H9 (cell line): ENCODE measurements around the gene PFDN1. TPM values are rescaled to one million over a fixed set of nuclear protein-coding genes. Genes with fewer than 3 reads are reported as not detected.

Source experiments
- DNase-seq: peaks from one replicate; pipeline ENCODE4 v3.0.0-alpha.2; 2017
- H2AFZ ChIP-seq: one replicate; pipeline ENCODE4 v1.6.1; 2013; ENCODE audit warnings: mild to moderate bottlenecking, low read length, control low read depth, moderate library complexity
- H2AK5ac ChIP-seq: 2 replicates; pipeline ENCODE4 v1.6.1; 2013; ENCODE audit warnings: low read length, control low read depth, mixed read lengths; ENCODE audit not compliant: insufficient read length
- H2BK120ac ChIP-seq: one replicate; pipeline ENCODE4 v1.6.1; 2013; ENCODE audit warnings: low read depth, mild to moderate bottlenecking, low read length, control low read depth, inconsistent platforms; ENCODE audit not compliant: poor library complexity, severe bottlenecking
- H2BK12ac ChIP-seq: 2 replicates; pipeline ENCODE4 v1.6.1; 2013; ENCODE audit warnings: low read length, control low read depth, mixed read lengths, low read depth; ENCODE audit not compliant: insufficient read length
- H2BK15ac ChIP-seq: 2 replicates; pipeline ENCODE4 v1.6.1; 2013; ENCODE audit warnings: low read depth, low read length, control low read depth
- H2BK20ac ChIP-seq: one replicate; pipeline ENCODE4 v1.6.1; 2013; ENCODE audit warnings: low read depth, mild to moderate bottlenecking, low read length, control low read depth, inconsistent platforms; ENCODE audit not compliant: poor library complexity, severe bottlenecking
- H2BK5ac ChIP-seq: 2 replicates; pipeline ENCODE4 v1.6.1; 2013; ENCODE audit warnings: low read length, control low read depth, mixed read lengths; ENCODE audit not compliant: insufficient read length
- H3K14ac ChIP-seq: 2 replicates; pipeline ENCODE4 v1.6.1; 2013; ENCODE audit warnings: low read length, control low read depth; ENCODE audit not compliant: insufficient read depth
- H3K18ac ChIP-seq: 2 replicates; pipeline ENCODE4 v1.6.1; 2013; ENCODE audit warnings: low read depth, mild to moderate bottlenecking, mixed read lengths, low read length, control low read depth; ENCODE audit not compliant: insufficient read length
- H3K23ac ChIP-seq: 2 replicates; pipeline ENCODE4 v1.6.1; 2013; ENCODE audit warnings: low read length, control low read depth, mixed read lengths, low read depth; ENCODE audit not compliant: insufficient read length
- H3K23me2 ChIP-seq: 2 replicates; pipeline ENCODE4 v1.6.1; 2013; ENCODE audit warnings: low read depth, mild to moderate bottlenecking, mixed read lengths, low read length, control low read depth; ENCODE audit not compliant: insufficient read length, poor library complexity, severe bottlenecking
- H3K27ac ChIP-seq: 2 replicates; pipeline ENCODE4 v1.5.1; 2013; ENCODE audit warnings: low read length, control low read depth, mixed read lengths, low read depth; ENCODE audit not compliant: insufficient read length
- H3K27me3 ChIP-seq: 2 replicates; pipeline ENCODE4 v1.6.1; 2013; ENCODE audit warnings: low read length, control low read depth, inconsistent platforms; ENCODE audit not compliant: insufficient read depth
- H3K4ac ChIP-seq: 2 replicates; pipeline ENCODE4 v1.6.1; 2013; ENCODE audit warnings: low read depth, mild to moderate bottlenecking, control low read depth, inconsistent platforms, low read length, moderate library complexity
- H3K4me1 ChIP-seq: 2 replicates; pipeline ENCODE4 v1.6.1; 2013; ENCODE audit warnings: low read length, control low read depth, inconsistent platforms; ENCODE audit not compliant: insufficient read depth
- H3K4me2 ChIP-seq: 2 replicates; pipeline ENCODE4 v1.6.1; 2013; ENCODE audit warnings: low read length, control low read depth, mixed read lengths; ENCODE audit not compliant: insufficient read length, insufficient read depth
- H3K56ac ChIP-seq: 2 replicates; pipeline ENCODE4 v1.6.1; 2013; ENCODE audit warnings: low read depth, mild to moderate bottlenecking, mixed read lengths, low read length, control low read depth; ENCODE audit not compliant: insufficient read length
- H3K79me1 ChIP-seq: 2 replicates; pipeline ENCODE4 v1.6.1; 2013; ENCODE audit warnings: low read depth, mild to moderate bottlenecking, moderate library complexity, low read length, control low read depth, inconsistent platforms; ENCODE audit not compliant: insufficient read depth, poor library complexity, severe bottlenecking
- H3K79me2 ChIP-seq: 2 replicates; pipeline ENCODE4 v1.6.1; 2013; ENCODE audit warnings: low read length, control low read depth, inconsistent platforms; ENCODE audit not compliant: insufficient read depth
- H3K9ac ChIP-seq: 2 replicates; pipeline ENCODE4 v1.6.1; 2013; ENCODE audit warnings: low read length, control low read depth, mixed read lengths; ENCODE audit not compliant: insufficient read length; ENCODE audit errors: extremely low read depth
- H3K9me3 ChIP-seq: one replicate; pipeline ENCODE4 v1.6.1; 2013; ENCODE audit warnings: low read depth, low read length, inconsistent platforms; ENCODE audit not compliant: control insufficient read depth
- H3T11ph ChIP-seq: one replicate; pipeline ENCODE4 v1.6.1; 2013; ENCODE audit warnings: mild to moderate bottlenecking, low read length, control low read depth, inconsistent platforms
- H4K20me1 ChIP-seq: one replicate; pipeline ENCODE4 v1.6.1; 2013; ENCODE audit not compliant: control insufficient read depth, insufficient read length, insufficient read depth
- H4K5ac ChIP-seq: 2 replicates; pipeline ENCODE4 v1.6.1; 2013; ENCODE audit warnings: low read depth, mild to moderate bottlenecking, mixed read lengths, low read length, control low read depth; ENCODE audit not compliant: insufficient read length
- H4K8ac ChIP-seq: replicated peaks from 2 replicates; pipeline ENCODE4 v1.6.1; 2013; ENCODE audit warnings: low read length, control low read depth, mixed read lengths, low read depth; ENCODE audit not compliant: insufficient read length
- H4K91ac ChIP-seq: 2 replicates; pipeline ENCODE4 v1.6.1; 2013; ENCODE audit warnings: low read depth, mild to moderate bottlenecking, moderate library complexity, mixed read lengths, low read length, control low read depth; ENCODE audit not compliant: insufficient read length
- H3K27ac Mint-ChIP-seq, 3 experiments: 2 replicates in 2 of 3; 3 replicates in 1 of 3; pipeline ENCODE4 v1.8.0; 2020 to 2021; ENCODE audit warnings: mixed read lengths in 3 of 3, mild to moderate bottlenecking in 1 of 3, moderate library complexity in 1 of 3
- H3K27me3 Mint-ChIP-seq: 2 replicates; pipeline ENCODE4 v1.8.0; 2021; ENCODE audit warnings: low read depth, mild to moderate bottlenecking, moderate library complexity, mixed read lengths
- H3K36me3 Mint-ChIP-seq, 3 experiments: 2 replicates in 2 of 3; 3 replicates in 1 of 3; pipeline ENCODE4 v1.8.0; 2020 to 2021; ENCODE audit warnings: low read depth in 3 of 3, mixed read lengths in 3 of 3; ENCODE audit not compliant: insufficient read depth in 1 of 3
- H3K4me1 Mint-ChIP-seq, 2 experiments: 2 replicates each; pipeline ENCODE4 v1.8.0; 2020; ENCODE audit warnings: mixed read lengths in 2 of 2
- H3K4me3 Mint-ChIP-seq, 2 experiments: 2 replicates in 1 of 2; 3 replicates in 1 of 2; pipeline ENCODE4 v1.8.0; 2020 to 2021; ENCODE audit warnings: mild to moderate bottlenecking in 2 of 2, mixed read lengths in 2 of 2, moderate library complexity in 1 of 2
- H3K9me3 Mint-ChIP-seq, 2 experiments: 2 replicates in 1 of 2; 3 replicates in 1 of 2; pipeline ENCODE4 v1.8.0; 2020; ENCODE audit warnings: mild to moderate bottlenecking in 2 of 2, mixed read lengths in 2 of 2, moderate library complexity in 1 of 2
- CTCF ChIP-seq: fragments of 200-600 bp; sonication (generic); conservative IDR thresholded peaks from 3 replicates; pipeline ENCODE4 v1.8.0; 2021; ENCODE audit warnings: antibody characterized with exemption, mild to moderate bottlenecking
- WGBS: extraction: QIAGEN DNeasy Blood & Tissue Kit; methylation state at CpG from one replicate; pipeline ENCODE4 v1.1.7; 2013; ENCODE audit warnings: missing lambda C conversion rate, low lambda C conversion rate, mixed read lengths; ENCODE audit not compliant: insufficient read length; ENCODE audit errors: extremely low coverage; 5-methylcytosine and 5-hydroxymethylcytosine counted together
- total RNA-seq: library from RNA; stranded (reverse); gene quantifications from 2 replicates; pipeline ENCODE4 v1.2.1, GENCODE V29; 2021

PFDN1 gene
- total RNA-seq, 1 experiment from 2014 or later: 58.3 TPM

GRCh38 chr5:140322751-140323731, 20.1 kb upstream of the PFDN1 start:
- no peaks in the 10 kb centered on the region for H3K79me1 ChIP-seq
- H3K9me3 Mint-ChIP-seq: no peaks in the 10 kb centered on the region; a peak in 1 of 5 replicates
- no peak overlapping the region for H3K23ac ChIP-seq
- H2BK12ac ChIP-seq: no peak overlapping the region
- no peaks in the 10 kb centered on the region for H3K9me3 ChIP-seq
- no peaks in the 10 kb centered on the region for H3K23me2 ChIP-seq
- H3K27ac Mint-ChIP-seq: no peak overlapping the region
- H4K8ac ChIP-seq: no peak overlapping the region
- H4K20me1 ChIP-seq: no peaks in the 10 kb centered on the region
- no peak overlapping the region for H3K4me3 Mint-ChIP-seq
- H2AK5ac ChIP-seq: no peak overlapping the region
- no peak overlapping the region for H3K4ac ChIP-seq
- H2BK120ac ChIP-seq: no peak overlapping the region
- H3K9ac ChIP-seq: no peak overlapping the region
- no peaks in the 10 kb centered on the region for H3K36me3 Mint-ChIP-seq
- no CpG with 5 or more reads among the region's 9 CpGs for WGBS
- no peak overlapping the region for H3K27ac ChIP-seq
- H4K91ac ChIP-seq: no peak overlapping the region
- DNase-seq: no peak
- no peaks in the 10 kb centered on the region for H3K4me1 ChIP-seq
- H2BK5ac ChIP-seq: no peak overlapping the region
- H3K4me2 ChIP-seq: no peak overlapping the region
- H3K18ac ChIP-seq: no peak overlapping the region
- H3K4me1 Mint-ChIP-seq: peaks cover 7 to 11% of the 10 kb centered on the region in 2 experiments
- no peak for TF ChIP-seq CTCF
- no peak overlapping the region for H4K5ac ChIP-seq
- no peak overlapping the region for H2BK20ac ChIP-seq
- no peak overlapping the region for H2AFZ ChIP-seq
- H3K14ac ChIP-seq: no peak overlapping the region
- H2BK15ac ChIP-seq: no peak overlapping the region
- no peaks in the 10 kb centered on the region for H3K27me3 ChIP-seq
- no peaks in the 10 kb centered on the region; the same call in none of the 2 replicates for H3K27me3 Mint-ChIP-seq
- no peak overlapping the region for H3K56ac ChIP-seq
- H3K79me2 ChIP-seq: no peaks in the 10 kb centered on the region
- H3T11ph ChIP-seq: no peak overlapping the region
